Loucy (cell line): Measurements from ENCODE around the gene NAALADL2.

Source experiments
- H2AFZ ChIP-seq: fragments of 200-600 bp; sonication (generic); 2 replicates; pipeline ENCODE4 v1.6.0; 2016; ENCODE audit warnings: antibody characterized with exemption, mild to moderate bottlenecking, low read length, moderate library complexity
- H3F3A ChIP-seq: fragments of 200-600 bp; 2 replicates; pipeline ENCODE4 v1.6.0; 2016; ENCODE audit warnings: antibody characterized with exemption, low read depth, mild to moderate bottlenecking
- H3K27me3 ChIP-seq: fragments of 200-600 bp; sonication (generic); 2 replicates; pipeline ENCODE4 v1.6.1; 2014; ENCODE audit warnings: low read length, mild to moderate bottlenecking; ENCODE audit not compliant: insufficient read depth, poor library complexity, severe bottlenecking
- H3K36me3 ChIP-seq: fragments of 200-600 bp; sonication (generic); 2 replicates; pipeline ENCODE4 v1.6.1; 2016; ENCODE audit warnings: low read length; ENCODE audit not compliant: insufficient read depth
- H3K4me1 ChIP-seq: fragments of 200-600 bp; sonication (generic); 2 replicates; pipeline ENCODE4 v1.5.1; 2014; ENCODE audit warnings: low read length, mild to moderate bottlenecking; ENCODE audit not compliant: insufficient read depth, poor library complexity, severe bottlenecking
- H3K4me2 ChIP-seq: fragments of 200-600 bp; sonication (generic); 2 replicates; pipeline ENCODE4 v1.6.0; 2014; ENCODE audit warnings: antibody characterized with exemption, low read length, low read depth, mild to moderate bottlenecking; ENCODE audit not compliant: poor library complexity, severe bottlenecking
- H3K4me3 ChIP-seq: fragments of 200-600 bp; sonication (generic); 2 replicates; pipeline ENCODE4 v1.5.1; 2014; ENCODE audit warnings: low read length, mild to moderate bottlenecking, mixed read lengths; ENCODE audit not compliant: poor library complexity, severe bottlenecking
- H3K79me2 ChIP-seq: fragments of 200-600 bp; sonication (generic); 2 replicates; pipeline ENCODE4 v1.6.1; 2014; ENCODE audit warnings: low read length; ENCODE audit not compliant: insufficient read depth
- H3K9ac ChIP-seq: fragments of 200-600 bp; sonication (generic); 2 replicates; pipeline ENCODE4 v1.6.0; 2014; ENCODE audit warnings: mild to moderate bottlenecking, low read depth, low read length, moderate library complexity; ENCODE audit not compliant: poor library complexity, severe bottlenecking
- H3K9me2 ChIP-seq: fragments of 200-600 bp; sonication (generic); replicated peaks from 2 replicates; pipeline ENCODE4 v1.6.1; 2016; ENCODE audit warnings: low read depth, low read length, mixed read lengths
- H3K9me3 ChIP-seq: fragments of 200-600 bp; sonication (generic); 2 replicates; pipeline ENCODE4 v1.6.1; 2014; ENCODE audit warnings: mild to moderate bottlenecking, antibody characterized with exemption, low read length, low read depth; ENCODE audit not compliant: insufficient read depth
- H4K20me1 ChIP-seq: fragments of 200-600 bp; sonication (generic); 2 replicates; pipeline ENCODE4 v1.6.0; 2014; ENCODE audit warnings: antibody characterized with exemption, low read length, mild to moderate bottlenecking; ENCODE audit not compliant: insufficient read depth, poor library complexity, severe bottlenecking
- CTCF ChIP-seq: fragments of 200-600 bp; sonication (generic); conservative IDR thresholded peaks from 2 replicates; pipeline ENCODE4 v1.5.1; 2014; ENCODE audit warnings: mild to moderate bottlenecking, antibody characterized with exemption, low read length
- EZH2phosphoT487 ChIP-seq: fragments of 200-600 bp; IDR thresholded peaks from 2 replicates; pipeline ENCODE4 v1.6.1; 2018; ENCODE audit warnings: antibody characterized with exemption, mild to moderate bottlenecking, moderate library complexity, borderline replicate concordance

The NAALADL2 gene

GRCh38 chr3:175389560-175389959 is 530.4 kb downstream of the NAALADL2 start:
- no peaks in the 10 kb centered on the region for H3K79me2 ChIP-seq
- no peak overlapping the region for H2AFZ ChIP-seq
- no peaks in the 10 kb centered on the region for H3K36me3 ChIP-seq
- no peak overlapping the region for H3K4me2 ChIP-seq
- no peaks in the 10 kb centered on the region for H3K9me3 ChIP-seq
- no peaks in the 10 kb centered on the region for H3F3A ChIP-seq
- no peaks in the 10 kb centered on the region for H3K9me2 ChIP-seq
- no peaks in the 10 kb centered on the region for H4K20me1 ChIP-seq
- no peak overlapping the region for H3K9ac ChIP-seq
- no peaks in the 10 kb centered on the region for H3K27me3 ChIP-seq
- no peak overlapping the region for H3K4me3 ChIP-seq
- no peak for TF ChIP-seq EZH2phosphoT487
- no peak for TF ChIP-seq CTCF
- no peaks in the 10 kb centered on the region for H3K4me1 ChIP-seq

GRCh38 chr3:175391601-175392000 is 532.5 kb downstream of the NAALADL2 start:
- H3F3A ChIP-seq: no peaks in the 10 kb centered on the region
- no peak overlapping the region for H3K4me2 ChIP-seq
- no peak overlapping the region for H3K4me3 ChIP-seq
- no peak overlapping the region for H2AFZ ChIP-seq
- H3K79me2 ChIP-seq: no peaks in the 10 kb centered on the region
- H3K4me1 ChIP-seq: no peaks in the 10 kb centered on the region
- no peak for TF ChIP-seq CTCF
- no peak for TF ChIP-seq EZH2phosphoT487
- no peaks in the 10 kb centered on the region for H3K9me2 ChIP-seq
- no peaks in the 10 kb centered on the region for H3K9me3 ChIP-seq
- H3K9ac ChIP-seq: no peak overlapping the region
- H3K36me3 ChIP-seq: no peaks in the 10 kb centered on the region
- no peaks in the 10 kb centered on the region for H4K20me1 ChIP-seq
- no peaks in the 10 kb centered on the region for H3K27me3 ChIP-seq

GRCh38 chr3:175392653-175393052 is 533.5 kb downstream of the NAALADL2 start:
- Histone ChIP-seq H3K9ac (no peak overlapping the region), H2AFZ (no peak overlapping the region), H3K79me2 (no peaks in the 10 kb centered on the region), H3K27me3 (no peaks in the 10 kb centered on the region), H3K9me3 (no peaks in the 10 kb centered on the region), H3K4me3 (no peak overlapping the region), H3K4me2 (no peak overlapping the region), H3F3A (no peaks in the 10 kb centered on the region), H3K9me2 (no peaks in the 10 kb centered on the region), H3K4me1 (no peaks in the 10 kb centered on the region), H4K20me1 (no peaks in the 10 kb centered on the region), H3K36me3 (no peaks in the 10 kb centered on the region)
- TF ChIP-seq CTCF (no peak), EZH2phosphoT487 (no peak)
